Osteocyte (in vitro differentiated cells): Measurements from ENCODE around the gene KRT17. TPM values are rescaled to one million over a fixed set of nuclear protein-coding genes. Genes with fewer than 3 reads are reported as not detected.
"Not testable (repeated sequence)": the region's sequence is repeated elsewhere in the genome, so short reads cannot be mapped to it uniquely, and the experiment has no call there.

Experiments
- DNase-seq: peaks from one replicate; pipeline ENCODE4 v3.0.0; 2021; ENCODE audit warnings: mixed read lengths; ENCODE audit not compliant: unreplicated experiment; ENCODE audit errors: extremely low spot score
- H3K27ac Mint-ChIP-seq: one replicate; pipeline ENCODE4 v1.8.0; 2021; ENCODE audit warnings: mild to moderate bottlenecking, mixed read lengths; ENCODE audit not compliant: unreplicated experiment
- H3K27me3 Mint-ChIP-seq: one replicate; pipeline ENCODE4 v1.8.0; 2021; ENCODE audit warnings: mixed read lengths; ENCODE audit not compliant: unreplicated experiment
- H3K36me3 Mint-ChIP-seq: one replicate; pipeline ENCODE4 v1.8.0; 2021; ENCODE audit warnings: mixed read lengths; ENCODE audit not compliant: unreplicated experiment
- H3K4me1 Mint-ChIP-seq: one replicate; pipeline ENCODE4 v1.8.0; 2021; ENCODE audit warnings: mixed read lengths; ENCODE audit not compliant: unreplicated experiment
- H3K4me3 Mint-ChIP-seq: one replicate; pipeline ENCODE4 v1.8.0; 2021; ENCODE audit warnings: mild to moderate bottlenecking, moderate library complexity, mixed read lengths; ENCODE audit not compliant: unreplicated experiment
- H3K9me3 Mint-ChIP-seq: one replicate; pipeline ENCODE4 v1.8.0; 2021; ENCODE audit warnings: mixed read lengths; ENCODE audit not compliant: unreplicated experiment
- total RNA-seq: library from RNA; stranded (reverse); gene quantifications from 2 replicates; pipeline ENCODE4 v1.2.1, GENCODE V29; 2021
- TF ChIP-seq, protein P1 (sequence below): fragments of 200-600 bp; sonication (generic); IDR thresholded peaks from 2 replicates; pipeline ENCODE4 v1.5.0; 2021; ENCODE audit warnings: antibody characterized with exemption, mild to moderate bottlenecking, moderate library complexity

Gene KRT17
- total RNA-seq, 1 donor from 2014 or later = 40.5 TPM

- Mint-ChIP-seq H3K27me3 (peaks cover 3% of the 10 kb centered on the region), H3K4me1 (peaks cover 18% of the 10 kb centered on the region), H3K4me3 (no peak overlapping the region), H3K36me3 (no peaks in the 10 kb centered on the region), H3K9me3 (no peaks in the 10 kb centered on the region), H3K27ac (no peak overlapping the region)
- no peak for DNase-seq
- TF ChIP-seq, protein P1, sequence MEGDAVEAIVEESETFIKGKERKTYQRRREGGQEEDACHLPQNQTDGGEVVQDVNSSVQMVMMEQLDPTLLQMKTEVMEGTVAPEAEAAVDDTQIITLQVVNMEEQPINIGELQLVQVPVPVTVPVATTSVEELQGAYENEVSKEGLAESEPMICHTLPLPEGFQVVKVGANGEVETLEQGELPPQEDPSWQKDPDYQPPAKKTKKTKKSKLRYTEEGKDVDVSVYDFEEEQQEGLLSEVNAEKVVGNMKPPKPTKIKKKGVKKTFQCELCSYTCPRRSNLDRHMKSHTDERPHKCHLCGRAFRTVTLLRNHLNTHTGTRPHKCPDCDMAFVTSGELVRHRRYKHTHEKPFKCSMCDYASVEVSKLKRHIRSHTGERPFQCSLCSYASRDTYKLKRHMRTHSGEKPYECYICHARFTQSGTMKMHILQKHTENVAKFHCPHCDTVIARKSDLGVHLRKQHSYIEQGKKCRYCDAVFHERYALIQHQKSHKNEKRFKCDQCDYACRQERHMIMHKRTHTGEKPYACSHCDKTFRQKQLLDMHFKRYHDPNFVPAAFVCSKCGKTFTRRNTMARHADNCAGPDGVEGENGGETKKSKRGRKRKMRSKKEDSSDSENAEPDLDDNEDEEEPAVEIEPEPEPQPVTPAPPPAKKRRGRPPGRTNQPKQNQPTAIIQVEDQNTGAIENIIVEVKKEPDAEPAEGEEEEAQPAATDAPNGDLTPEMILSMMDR = no peak
Measured at GRCh38 chr17:41614098-41614497, 10.3 kb downstream of the KRT17 start.

- H3K9me3 Mint-ChIP-seq = no peaks in the 10 kb centered on the region
Measured at GRCh38 chr17:41613277-41614082, 10.9 kb downstream of the KRT17 start.

GRCh38 chr17:41612376-41613160 lies 11.8 kb downstream of the KRT17 start, which contains the start of gene KRT16:
Gene KRT16, minus strand, starts transcription at chr17:41612767. Its CDS starts 79 bp downstream, at chr17:41612688.
- H3K27me3 Mint-ChIP-seq, H3K9me3 Mint-ChIP-seq, DNase-seq, H3K27ac Mint-ChIP-seq, H3K4me3 Mint-ChIP-seq, H3K36me3 Mint-ChIP-seq: not testable (repeated sequence)
- H3K4me1 Mint-ChIP-seq = peaks cover 16% of the 10 kb centered on the region

More at GRCh38 chr17:41613277-41614082, 10.9 kb downstream of the KRT17 start:
- H3K4me3 Mint-ChIP-seq = no peak overlapping the region
- TF ChIP-seq, protein P1 = no peak
- no peak overlapping the region for H3K27ac Mint-ChIP-seq
- H3K36me3 Mint-ChIP-seq = no peaks in the 10 kb centered on the region
- DNase-seq = no peak
- H3K4me1 Mint-ChIP-seq = peaks cover 18% of the 10 kb centered on the region
- peaks cover 8% of the 10 kb centered on the region for H3K27me3 Mint-ChIP-seq

DNA sequence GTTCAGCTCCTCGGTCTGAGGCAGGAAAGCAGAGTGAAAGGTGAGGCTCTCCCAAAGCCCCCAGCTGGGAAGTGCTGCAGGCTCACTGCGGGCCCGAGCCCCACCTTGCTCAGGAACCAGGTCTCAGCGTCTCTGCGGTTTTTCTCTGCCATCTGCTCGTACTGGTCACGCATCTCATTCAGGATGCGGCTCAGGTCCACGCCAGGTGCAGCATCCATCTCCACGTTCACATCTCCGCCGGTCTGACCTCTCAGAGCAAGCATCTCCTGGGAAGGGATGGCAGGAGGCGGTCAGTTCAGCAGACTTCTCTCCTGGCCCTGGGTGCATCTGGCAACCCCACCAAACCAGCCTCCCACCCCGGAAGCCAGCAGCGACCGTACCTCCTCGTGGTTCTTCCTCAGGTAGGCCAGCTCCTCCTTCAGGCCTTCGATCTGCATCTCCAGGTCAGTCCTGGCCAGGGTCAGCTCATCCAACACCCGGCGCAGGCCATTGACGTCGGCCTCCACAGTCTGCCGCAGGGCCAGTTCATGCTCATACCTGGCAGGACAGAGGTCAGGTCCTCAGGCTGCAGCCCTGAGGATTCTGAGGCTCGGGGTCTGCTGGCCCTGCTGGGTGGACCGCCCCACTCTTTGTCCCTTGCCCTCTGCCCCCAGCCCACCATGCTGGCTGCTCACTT lies 13.3 kb downstream of the KRT17 start:
- no peak for DNase-seq
- no peak overlapping the region for H3K4me3 Mint-ChIP-seq
- H3K9me3 Mint-ChIP-seq = peaks cover 13% of the 10 kb centered on the region
- peaks cover 9% of the 10 kb centered on the region for H3K27me3 Mint-ChIP-seq
- TF ChIP-seq, protein P1 = no peak
- H3K27ac Mint-ChIP-seq = no peak overlapping the region
- peaks cover 4% of the 10 kb centered on the region for H3K36me3 Mint-ChIP-seq
- H3K4me1 Mint-ChIP-seq = peaks cover 12% of the 10 kb centered on the region

DNA sequence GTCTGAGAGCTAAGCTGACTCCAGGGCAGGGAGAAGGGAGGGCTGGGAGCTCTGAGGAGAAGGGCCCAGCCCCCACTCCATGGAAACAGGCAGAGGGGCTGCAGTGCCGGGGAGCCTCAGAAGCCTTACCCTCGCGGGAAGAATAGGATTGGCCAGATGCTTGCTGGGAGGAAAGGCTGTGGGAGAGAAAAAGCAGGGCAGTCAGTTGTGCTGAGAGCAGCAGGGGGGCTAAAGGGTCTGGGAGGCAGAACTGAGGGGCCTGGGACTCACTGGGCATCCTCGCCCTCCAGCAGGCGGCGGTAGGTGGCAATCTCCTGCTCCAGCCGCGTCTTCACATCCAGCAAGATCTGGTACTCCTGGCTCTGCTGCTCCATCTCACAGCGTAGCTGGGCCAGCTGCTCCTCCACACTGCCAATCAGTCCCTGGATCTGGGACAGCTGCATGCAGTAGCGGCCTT lies 14.3 kb downstream of the KRT17 start:
- H3K4me1 Mint-ChIP-seq = peaks cover 12% of the 10 kb centered on the region
- TF ChIP-seq, protein P1 = peak; percentile 40
- not testable (repeated sequence) for H3K36me3 Mint-ChIP-seq, H3K4me3 Mint-ChIP-seq, H3K27ac Mint-ChIP-seq, DNase-seq
- peaks cover 13% of the 10 kb centered on the region for H3K9me3 Mint-ChIP-seq
- peaks cover 12% of the 10 kb centered on the region for H3K27me3 Mint-ChIP-seq

GRCh38 chr17:41606930-41607329 lies 17.4 kb downstream of the KRT17 start:
- DNase-seq, H3K4me1 Mint-ChIP-seq, H3K36me3 Mint-ChIP-seq, H3K27ac Mint-ChIP-seq, H3K4me3 Mint-ChIP-seq: not testable (repeated sequence)
- Mint-ChIP-seq H3K27me3 (peaks cover 27% of the 10 kb centered on the region), H3K9me3 (peaks cover 13% of the 10 kb centered on the region)
